Activated T-helper 1 cell treated with anti-CD3 and anti-CD28 coated beads, Interleukin-12 subunit alpha, Interleukin-12 subunit beta, Interleukin-2, Interleukin-4 antibody, amounts not matched to agents 30 ng/mL and 10 ng/mL and 1 ng/mL, durations not matched to agents 14 hours and 24 hours and 36 hours (primary cell): ENCODE data around the gene FBXO24. TPM values are rescaled to one million over a fixed set of nuclear protein-coding genes. Genes with fewer than 3 reads are reported as not detected.
A peak's percentile ranks its signal among the peaks of the same experiment; 100 is the strongest.

Source experiments
- DNase-seq: peaks from one replicate; pipeline ENCODE4 v3.0.0; 2021; ENCODE audit warnings: low spot score
- H3K27ac Mint-ChIP-seq: one replicate; pipeline ENCODE4 v1.8.0; 2021; ENCODE audit warnings: mild to moderate bottlenecking, mixed read lengths
- H3K27me3 Mint-ChIP-seq: one replicate; pipeline ENCODE4 v1.8.0; 2022; ENCODE audit warnings: mild to moderate bottlenecking, moderate library complexity, mixed read lengths; ENCODE audit not compliant: insufficient read depth
- H3K36me3 Mint-ChIP-seq: one replicate; pipeline ENCODE4 v1.8.0; 2021; ENCODE audit warnings: low read depth, mixed read lengths
- H3K4me1 Mint-ChIP-seq: one replicate; pipeline ENCODE4 v1.8.0; 2021; ENCODE audit warnings: low read depth, mixed read lengths
- H3K4me3 Mint-ChIP-seq: one replicate; pipeline ENCODE4 v1.8.0; 2021; ENCODE audit warnings: mild to moderate bottlenecking, moderate library complexity, mixed read lengths
- H3K9me3 Mint-ChIP-seq: one replicate; pipeline ENCODE4 v1.8.0; 2021; ENCODE audit warnings: mixed read lengths
- intact Hi-C: fragments of 100-400 bp; cut with micrococcal nuclease; formaldehyde crosslinking; loops from one replicate; pipeline ENCODE4 v1.15.1; 2024
- total RNA-seq: library from RNA; stranded (reverse); gene quantifications from 2 replicates; pipeline ENCODE4 v1.2.3, GENCODE V29; 2022

The FBXO24 gene
- total RNA-seq, 1 donor from 2014 or later: 0.41 TPM

- no peaks in the 10 kb centered on the region for H3K27me3 Mint-ChIP-seq
- peaks cover 14% of the 10 kb centered on the region for H3K36me3 Mint-ChIP-seq
- no peak for DNase-seq
- H3K9me3 Mint-ChIP-seq: no peaks in the 10 kb centered on the region
- H3K4me3 Mint-ChIP-seq: no peak overlapping the region
- intact Hi-C loops: no loop called here
- H3K27ac Mint-ChIP-seq: no peak overlapping the region
- H3K4me1 Mint-ChIP-seq: peaks cover 23% of the 10 kb centered on the region
These were observed 5.5 kb upstream of the FBXO24 start for GRCh38 chr7:100580466-100581283.

GRCh38 chr7:100582041-100582579 is 4.0 kb upstream of the FBXO24 start:
- Mint-ChIP-seq H3K9me3 (no peaks in the 10 kb centered on the region), H3K27me3 (no peaks in the 10 kb centered on the region), H3K27ac (peak overlapping the region; percentile 66), H3K4me1 (peaks cover 23% of the 10 kb centered on the region), H3K4me3 (peak overlapping the region; percentile 58), H3K36me3 (peaks cover 8% of the 10 kb centered on the region)
- intact Hi-C loops: loop anchor here (2.0 kb wide), 1 partner anchor 111 kb away; no protein-coding TSS in a partner anchor
- no peak for DNase-seq

GRCh38 chr7:100582650-100583049 is 3.5 kb upstream of the FBXO24 start:
- peak overlapping the region; percentile 87 for H3K4me3 Mint-ChIP-seq
- H3K9me3 Mint-ChIP-seq: no peaks in the 10 kb centered on the region
- no peak for DNase-seq
- H3K36me3 Mint-ChIP-seq: peaks cover 8% of the 10 kb centered on the region
- peaks cover 23% of the 10 kb centered on the region for H3K4me1 Mint-ChIP-seq
- no peaks in the 10 kb centered on the region for H3K27me3 Mint-ChIP-seq
- intact Hi-C loops: loop anchor here (1.0 to 2.0 kb wide), 2 partner anchors 11 to 110 kb away; no protein-coding TSS in a partner anchor
- peak overlapping the region; percentile 66 for H3K27ac Mint-ChIP-seq

- intact Hi-C loops: loop anchor here (1.0 to 2.0 kb wide), 2 partner anchors 12 to 109 kb away; no protein-coding TSS in a partner anchor
- Mint-ChIP-seq H3K27ac (peak overlapping the region; percentile 89), H3K9me3 (no peaks in the 10 kb centered on the region), H3K4me1 (peaks cover 23% of the 10 kb centered on the region), H3K4me3 (peak overlapping the region; percentile 87), H3K27me3 (no peaks in the 10 kb centered on the region), H3K36me3 (peaks cover 8% of the 10 kb centered on the region)
- DNase-seq: peak; percentile 71
These were observed 2.7 kb upstream of the FBXO24 start for GRCh38 chr7:100583132-100584053.

DNA sequence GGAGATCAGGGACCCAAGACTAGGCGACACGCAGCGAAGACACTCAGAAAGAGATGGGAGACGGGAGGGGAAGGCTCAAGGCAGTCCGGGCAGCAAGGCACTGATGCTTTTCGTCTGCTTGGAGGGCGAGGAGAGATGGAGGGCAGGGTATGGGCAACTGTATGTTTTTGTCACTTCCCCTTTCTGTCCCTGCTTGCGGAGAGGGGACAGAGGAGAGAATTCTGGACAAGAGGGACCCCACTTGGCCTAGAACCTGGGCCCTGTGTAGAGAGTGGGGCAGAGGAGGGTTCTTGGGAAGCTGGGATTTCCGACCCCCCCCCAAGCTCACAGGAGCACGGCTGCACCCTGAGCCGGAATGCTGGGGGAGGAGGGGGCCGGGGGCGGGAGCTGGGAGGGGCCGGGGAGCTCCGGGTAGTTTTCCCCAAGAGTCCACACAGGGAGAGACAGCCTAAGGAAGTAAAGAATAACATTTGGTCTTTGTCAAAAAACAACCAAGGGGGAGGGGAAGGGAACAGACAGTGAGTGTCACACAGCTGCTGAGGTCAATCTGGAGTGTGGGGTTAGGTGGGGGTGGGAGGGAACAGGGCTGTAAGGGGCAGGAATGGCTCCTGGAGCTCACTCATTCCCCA is 2.0 kb upstream of the FBXO24 start:
- Mint-ChIP-seq H3K4me1 (peaks cover 23% of the 10 kb centered on the region), H3K27ac (peak overlapping the region; percentile 89), H3K36me3 (peaks cover 4% of the 10 kb centered on the region), H3K27me3 (no peaks in the 10 kb centered on the region), H3K9me3 (no peaks in the 10 kb centered on the region), H3K4me3 (peak overlapping the region; percentile 87)
- intact Hi-C loops: no loop called here
- DNase-seq: no peak

DNA sequence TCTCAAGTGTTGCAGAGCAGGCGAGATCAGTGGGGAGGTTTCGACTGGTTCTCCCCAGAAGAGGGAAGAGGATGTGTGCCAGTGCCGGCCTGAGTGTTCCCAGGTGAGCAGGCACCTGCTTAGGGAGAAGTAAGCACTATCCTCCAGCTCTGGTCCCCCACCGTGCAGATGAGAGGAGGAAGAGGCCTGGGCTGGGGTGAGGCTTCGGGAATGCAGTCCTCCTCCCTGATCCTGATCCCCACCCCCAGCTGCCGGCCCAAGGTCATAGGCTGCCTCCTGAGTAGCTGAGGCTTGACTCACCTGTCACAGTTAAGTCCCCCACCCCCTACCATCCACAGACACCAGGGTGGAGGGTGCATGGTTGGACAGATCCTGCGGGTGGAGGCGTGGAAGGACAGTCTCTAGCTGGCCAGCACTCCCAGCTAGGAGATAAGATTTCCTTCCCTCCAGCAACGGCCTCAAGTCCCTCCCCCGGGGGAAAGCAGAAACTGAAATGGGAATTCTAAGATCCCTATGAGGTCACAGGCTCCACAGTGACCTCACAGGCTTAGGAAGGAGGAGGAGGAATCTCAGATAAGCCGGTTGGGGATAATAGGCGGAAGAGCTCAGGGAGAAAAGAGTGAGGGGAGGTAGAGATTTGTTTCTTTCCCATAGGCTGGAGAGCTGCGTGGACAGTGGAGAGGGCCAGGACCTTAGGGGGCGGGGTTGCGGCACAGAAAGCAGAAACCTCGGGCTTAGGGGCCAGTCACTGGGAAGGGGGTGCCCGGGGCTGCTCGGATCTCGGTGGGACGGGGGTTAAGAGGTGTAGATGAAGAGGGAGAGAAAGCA is 1.2 kb upstream of the FBXO24 start:
- Mint-ChIP-seq H3K9me3 (no peaks in the 10 kb centered on the region), H3K4me3 (peak overlapping the region; percentile 87), H3K27ac (peak overlapping the region; percentile 89), H3K27me3 (no peaks in the 10 kb centered on the region), H3K36me3 (peaks cover 4% of the 10 kb centered on the region), H3K4me1 (peaks cover 23% of the 10 kb centered on the region)
- intact Hi-C loops: no loop called here
- DNase-seq: no peak

DNA sequence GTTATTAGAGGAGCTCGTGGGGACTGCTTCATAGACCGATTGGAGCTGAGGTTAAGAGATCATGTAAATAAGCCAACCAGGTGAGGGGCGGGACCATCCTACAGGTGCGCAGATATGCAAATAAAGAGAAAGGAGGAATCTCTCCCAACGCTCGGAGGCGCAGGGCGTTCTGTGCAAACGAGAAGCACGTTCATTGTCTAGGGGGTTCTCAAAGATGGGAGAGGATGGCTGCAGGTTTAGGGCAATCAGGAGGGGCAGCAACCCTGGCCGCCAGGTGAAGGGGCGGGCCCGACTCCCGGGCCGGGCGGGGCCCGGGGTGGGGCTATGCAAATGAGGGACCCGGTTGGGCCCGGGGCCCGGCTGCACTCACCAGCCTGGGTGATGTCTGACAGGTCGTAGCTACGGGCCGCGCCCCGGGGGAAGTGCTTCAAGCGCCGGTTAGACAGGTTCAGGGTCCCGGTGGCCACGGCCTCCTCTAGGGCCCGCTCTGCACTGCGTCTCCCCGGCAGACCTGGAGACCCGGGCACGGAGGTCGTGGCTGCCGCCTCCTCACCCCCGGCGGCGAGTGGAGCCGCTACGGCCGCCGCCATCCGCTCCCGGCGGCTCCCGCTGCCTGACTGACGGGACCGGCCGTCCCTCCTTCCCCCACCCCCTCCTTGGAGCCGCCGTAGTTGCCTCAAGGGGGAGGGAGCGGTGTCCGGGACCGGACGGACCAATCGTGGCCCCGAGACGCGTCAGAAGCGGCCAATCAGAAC is 440 bp upstream of the FBXO24 start, which contains the start of gene LRCH4:
TSS of gene LRCH4 (minus strand) at position 619 of the 755 bp plus-strand sequence. CDS start at position 590, 29 bp downstream.
- peak within 1 kb of the TSS; percentile 89 for H3K27ac Mint-ChIP-seq

DNA sequence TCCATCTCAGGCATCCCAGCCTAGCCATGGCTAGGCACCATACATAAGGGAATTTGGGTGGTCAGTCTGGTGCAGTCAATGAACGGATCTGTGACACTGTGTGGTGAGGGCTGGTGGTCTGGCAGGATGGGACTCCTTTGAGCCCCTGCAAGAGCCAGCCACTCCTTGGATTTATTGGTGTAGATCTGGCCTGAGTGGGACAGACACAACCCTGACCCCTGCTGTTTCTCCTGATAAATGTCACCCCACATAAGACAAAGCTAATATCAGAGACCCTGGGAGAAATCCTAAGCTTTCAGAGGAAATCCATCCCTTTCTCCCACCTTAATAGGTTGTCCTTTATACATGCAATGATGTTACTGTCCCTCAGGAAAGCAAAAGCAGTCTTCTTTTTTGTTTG is 2.3 kb downstream of the FBXO24 start:
- peaks cover 4% of the 10 kb centered on the region for H3K36me3 Mint-ChIP-seq
- H3K4me1 Mint-ChIP-seq: peaks cover 19% of the 10 kb centered on the region
- H3K4me3 Mint-ChIP-seq: peak overlapping the region; percentile 70
- no peak overlapping the region for H3K27ac Mint-ChIP-seq
- H3K27me3 Mint-ChIP-seq: peaks cover 3% of the 10 kb centered on the region
- intact Hi-C loops: no loop called here
- no peaks in the 10 kb centered on the region for H3K9me3 Mint-ChIP-seq
- no peak for DNase-seq

More for the DNA sequence above, 440 bp upstream of the FBXO24 start, which contains the start of gene LRCH4:
- peaks cover 4% of the 10 kb centered on the region for H3K36me3 Mint-ChIP-seq
- no peaks in the 10 kb centered on the region for H3K9me3 Mint-ChIP-seq
- peaks cover 23% of the 10 kb centered on the region for H3K4me1 Mint-ChIP-seq
- H3K27me3 Mint-ChIP-seq: peaks cover 3% of the 10 kb centered on the region
- intact Hi-C loops: loop anchor here (1.0 to 2.0 kb wide), 15 partner anchors 17 to 289 kb away; partner anchors contain the start of genes AGFG2, GNB2, MOSPD3 and SLC12A9
- DNase-seq: peak; percentile 57
- H3K4me3 Mint-ChIP-seq: peak within 1 kb of the TSS; percentile 87

- Mint-ChIP-seq H3K27me3 (peaks cover 3% of the 10 kb centered on the region), H3K9me3 (no peaks in the 10 kb centered on the region)
These were observed 3.3 kb downstream of the FBXO24 start for GRCh38 chr7:100589341-100589947.

GRCh38 chr7:100590077-100590737 is 4.1 kb downstream of the FBXO24 start:
- H3K9me3 Mint-ChIP-seq: no peaks in the 10 kb centered on the region
- peaks cover 3% of the 10 kb centered on the region for H3K27me3 Mint-ChIP-seq
- intact Hi-C loops: no loop called here
- peaks cover 2% of the 10 kb centered on the region for H3K36me3 Mint-ChIP-seq
- peaks cover 2% of the 10 kb centered on the region for H3K4me1 Mint-ChIP-seq
- no peak overlapping the region for H3K4me3 Mint-ChIP-seq
- no peak overlapping the region for H3K27ac Mint-ChIP-seq
- DNase-seq: no peak

More at GRCh38 chr7:100589341-100589947, 3.3 kb downstream of the FBXO24 start:
- intact Hi-C loops: no loop called here
- DNase-seq: no peak
- H3K36me3 Mint-ChIP-seq: peaks cover 2% of the 10 kb centered on the region
- H3K4me3 Mint-ChIP-seq: no peak overlapping the region
- peaks cover 10% of the 10 kb centered on the region for H3K4me1 Mint-ChIP-seq
- no peak overlapping the region for H3K27ac Mint-ChIP-seq
